GM12878 (cell line): Measurements from ENCODE around the gene GRK5. TPM values are rescaled to one million over a fixed set of nuclear protein-coding genes. Genes with fewer than 3 reads are reported as not detected.

Experiments
- BCL11A ChIP-seq: IDR thresholded peaks from 2 replicates; pipeline ENCODE4 v1.6.1; 2011; ENCODE audit warnings: low read depth, low read length
- BHLHE40 ChIP-seq, 2 experiments: fragments of 450-650 bp in 1 of 2; IDR thresholded peaks; 2 replicates each; pipeline ENCODE4 v1.6.1; 2011 to 2017; ENCODE audit warnings: low read depth in 2 of 2, borderline replicate concordance in 1 of 2, improper control_type of control experiment in 1 of 2, low read length in 1 of 2, mild to moderate bottlenecking in 1 of 2
- CREM ChIP-seq: IDR thresholded peaks from 2 replicates; pipeline ENCODE4 v1.6.1; 2014; ENCODE audit warnings: antibody characterized with exemption, low read depth
- IKZF1 ChIP-seq: fragments of 450-650 bp; conservative IDR thresholded peaks from 2 replicates; pipeline ENCODE4 v1.6.1; 2017; ENCODE audit warnings: antibody characterized with exemption, mild to moderate bottlenecking
- KAT2A ChIP-seq: conservative IDR thresholded peaks from 2 replicates; pipeline ENCODE4 v1.6.1; 2011; ENCODE audit warnings: low read depth, low read length; ENCODE audit not compliant: control insufficient read depth
- MXI1 ChIP-seq: fragments of 150-350 bp; IDR thresholded peaks from 2 replicates; pipeline ENCODE4 v1.6.1; 2011; ENCODE audit warnings: low read depth, mild to moderate bottlenecking, inconsistent platforms, low read length, improper control_type of control experiment
- NFIC ChIP-seq: IDR thresholded peaks from 2 replicates; pipeline ENCODE4 v1.6.1; 2012; ENCODE audit warnings: low read depth, mild to moderate bottlenecking, inconsistent platforms, low read length, moderate library complexity
- PAX5 ChIP-seq: IDR thresholded peaks from 2 replicates; pipeline ENCODE4 v1.6.1; 2011; ENCODE audit warnings: low read depth, low read length, borderline replicate concordance
- RCOR1 ChIP-seq: conservative IDR thresholded peaks from 2 replicates; pipeline ENCODE4 v1.6.1; 2012; ENCODE audit warnings: low read depth, low read length, improper control_type of control experiment
- SIN3A ChIP-seq: IDR thresholded peaks from 2 replicates; pipeline ENCODE4 v1.6.1; 2012; ENCODE audit warnings: low read depth, low read length, improper control_type of control experiment
- SP1 ChIP-seq: IDR thresholded peaks from one replicate; pipeline ENCODE4 v1.6.1; 2011; ENCODE audit warnings: low read depth, low read length
- SUZ12 ChIP-seq: fragments of 200-600 bp; sonication (generic); IDR thresholded peaks from one replicate; pipeline ENCODE4 v1.6.1; 2018; ENCODE audit warnings: antibody characterized with exemption, mild to moderate bottlenecking; ENCODE audit not compliant: unreplicated experiment
- TCF12 ChIP-seq: IDR thresholded peaks from 2 replicates; pipeline ENCODE4 v1.6.1; 2011; ENCODE audit warnings: low read depth, mild to moderate bottlenecking, low read length
- ZNF274 ChIP-seq: IDR thresholded peaks from one replicate; pipeline ENCODE4 v1.8.0; 2011; ENCODE audit not compliant: insufficient read length, insufficient read depth
- polyA plus RNA-seq, 11 experiments: library from polyadenylated mRNA; depleted of rRNA in 4 of 11; unstranded in 6 of 11; stranded (reverse) in 5 of 11; fragments of >200 nt; fragmentation: Nextera tagmentation in 4 of 11; fragmentation: Illumina TruSeq in 1 of 11; extraction: Ambion mirVana in 4 of 11; extraction: Trizol in 1 of 11; gene quantifications; 1 replicate in 1 of 11; 2 replicates in 10 of 11; pipeline versions ENCODE4 v1.2.1 to v1.2.3, GENCODE V29; 2011 to 2016; ENCODE audit warnings: inconsistent platforms in 2 of 11, missing spikeins in 2 of 11, low read depth in 1 of 11
- total RNA-seq, 4 experiments: library from RNA; depleted of rRNA in 3 of 4; stranded (reverse); fragments of >200 nt in 3 of 4; fragmentation: Illumina TruSeq in 1 of 4; extraction: Trizol in 1 of 4; gene quantifications; 2 replicates each; pipeline versions ENCODE4 v1.2.1 to v1.2.3, GENCODE V29; 2013 to 2021
- TF ChIP-seq, protein P1 (sequence below): fragments of 450-650 bp; IDR thresholded peaks from 2 replicates; pipeline ENCODE4 v1.6.1; 2016; ENCODE audit warnings: mild to moderate bottlenecking, moderate library complexity, borderline replicate concordance
- TF ChIP-seq, protein P2 (sequence below): IDR thresholded peaks from 2 replicates; pipeline ENCODE4 v1.6.1; 2011; ENCODE audit warnings: borderline replicate concordance, low read depth, mild to moderate bottlenecking, moderate library complexity, mixed read lengths, low read length; ENCODE audit not compliant: insufficient read depth; ENCODE audit errors: extremely low read length

Gene GRK5
- total and polyA plus RNA-seq, 10 of the 15 experiments (the other 5 are each of a cell fraction or from before 2014, with no cell fraction given), result 0.11 to 22.1 (median 10.0) TPM

DNA sequence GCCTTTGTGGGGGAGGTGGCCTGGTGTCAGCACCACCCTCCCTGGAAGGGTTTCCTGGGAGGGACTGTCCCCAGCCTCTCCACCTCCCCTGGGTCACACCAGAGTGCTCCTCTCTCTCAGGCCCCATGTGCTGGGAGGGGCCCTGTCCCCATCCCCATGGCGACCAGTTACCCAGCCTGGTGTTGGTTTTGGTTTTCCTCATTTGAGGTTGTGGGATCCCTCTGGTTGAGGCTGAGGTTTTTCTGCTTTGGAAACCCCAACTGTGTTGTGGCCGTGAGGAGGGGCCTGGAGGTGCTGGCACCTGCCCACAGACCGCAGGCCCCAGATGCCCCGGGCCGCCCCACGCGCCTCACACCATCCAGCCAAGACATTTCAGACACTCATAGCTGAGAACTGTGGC is 106.3 kb downstream of the GRK5 start (continued):
- no peak for TF ChIP-seq SUZ12
- peak; percentile 40 for TF ChIP-seq TCF12
- peak; percentile 36; the same call in 1 of the 2 replicates for TF ChIP-seq MXI1
- TF ChIP-seq ZNF274, result no peak
- TF ChIP-seq IKZF1, result peak; percentile 97
- TF ChIP-seq, protein P1, sequence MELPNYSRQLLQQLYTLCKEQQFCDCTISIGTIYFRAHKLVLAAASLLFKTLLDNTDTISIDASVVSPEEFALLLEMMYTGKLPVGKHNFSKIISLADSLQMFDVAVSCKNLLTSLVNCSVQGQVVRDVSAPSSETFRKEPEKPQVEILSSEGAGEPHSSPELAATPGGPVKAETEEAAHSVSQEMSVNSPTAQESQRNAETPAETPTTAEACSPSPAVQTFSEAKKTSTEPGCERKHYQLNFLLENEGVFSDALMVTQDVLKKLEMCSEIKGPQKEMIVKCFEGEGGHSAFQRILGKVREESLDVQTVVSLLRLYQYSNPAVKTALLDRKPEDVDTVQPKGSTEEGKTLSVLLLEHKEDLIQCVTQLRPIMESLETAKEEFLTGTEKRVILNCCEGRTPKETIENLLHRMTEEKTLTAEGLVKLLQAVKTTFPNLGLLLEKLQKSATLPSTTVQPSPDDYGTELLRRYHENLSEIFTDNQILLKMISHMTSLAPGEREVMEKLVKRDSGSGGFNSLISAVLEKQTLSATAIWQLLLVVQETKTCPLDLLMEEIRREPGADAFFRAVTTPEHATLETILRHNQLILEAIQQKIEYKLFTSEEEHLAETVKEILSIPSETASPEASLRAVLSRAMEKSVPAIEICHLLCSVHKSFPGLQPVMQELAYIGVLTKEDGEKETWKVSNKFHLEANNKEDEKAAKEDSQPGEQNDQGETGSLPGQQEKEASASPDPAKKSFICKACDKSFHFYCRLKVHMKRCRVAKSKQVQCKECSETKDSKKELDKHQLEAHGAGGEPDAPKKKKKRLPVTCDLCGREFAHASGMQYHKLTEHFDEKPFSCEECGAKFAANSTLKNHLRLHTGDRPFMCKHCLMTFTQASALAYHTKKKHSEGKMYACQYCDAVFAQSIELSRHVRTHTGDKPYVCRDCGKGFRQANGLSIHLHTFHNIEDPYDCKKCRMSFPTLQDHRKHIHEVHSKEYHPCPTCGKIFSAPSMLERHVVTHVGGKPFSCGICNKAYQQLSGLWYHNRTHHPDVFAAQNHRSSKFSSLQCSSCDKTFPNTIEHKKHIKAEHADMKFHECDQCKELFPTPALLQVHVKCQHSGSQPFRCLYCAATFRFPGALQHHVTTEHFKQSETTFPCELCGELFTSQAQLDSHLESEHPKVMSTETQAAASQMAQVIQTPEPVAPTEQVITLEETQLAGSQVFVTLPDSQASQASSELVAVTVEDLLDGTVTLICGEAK, result no peak
- no peak for TF ChIP-seq SP1
- TF ChIP-seq SIN3A, result no peak
- TF ChIP-seq PAX5, result peak; percentile 93
- peak; percentile 78 to 92 for TF ChIP-seq BHLHE40 (IDR thresholded peaks at IDR 0.05; ENCODE audit: borderline replicate concordance in 1 of 2, low read depth in 2 of 2, low read length in 1 of 2)
- TF ChIP-seq NFIC, result no peak
- 0 out of 2 replicates have a peak, but pooled peaks have one; percentile 36 for TF ChIP-seq BCL11A
- no peak for TF ChIP-seq KAT2A
- peak; percentile 67; the same call in 1 of the 2 replicates for TF ChIP-seq CREM
- TF ChIP-seq RCOR1, result no peak
- TF ChIP-seq, protein P2, sequence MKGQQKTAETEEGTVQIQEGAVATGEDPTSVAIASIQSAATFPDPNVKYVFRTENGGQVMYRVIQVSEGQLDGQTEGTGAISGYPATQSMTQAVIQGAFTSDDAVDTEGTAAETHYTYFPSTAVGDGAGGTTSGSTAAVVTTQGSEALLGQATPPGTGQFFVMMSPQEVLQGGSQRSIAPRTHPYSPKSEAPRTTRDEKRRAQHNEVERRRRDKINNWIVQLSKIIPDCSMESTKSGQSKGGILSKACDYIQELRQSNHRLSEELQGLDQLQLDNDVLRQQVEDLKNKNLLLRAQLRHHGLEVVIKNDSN, result peak; percentile 11
